Mesothelial cell of epicardium (in vitro differentiated cells): ENCODE data around the gene NOC4L. TPM values are rescaled to one million over a fixed set of nuclear protein-coding genes. Genes with fewer than 3 reads are reported as not detected.

Experiments used
- DNase-seq, 2 experiments: peaks; one replicate each; pipeline ENCODE4 v3.0.0; 2021; ENCODE audit warnings: low spot score in 2 of 2; ENCODE audit not compliant: unreplicated experiment in 2 of 2
- H3K27ac Mint-ChIP-seq: 2 replicates; pipeline ENCODE4 v1.8.0; 2021; ENCODE audit warnings: mixed read lengths
- H3K27me3 Mint-ChIP-seq: 2 replicates; pipeline ENCODE4 v1.8.0; 2021; ENCODE audit warnings: low read depth, mixed read lengths
- H3K36me3 Mint-ChIP-seq: 2 replicates; pipeline ENCODE4 v1.8.0; 2021; ENCODE audit warnings: mixed read lengths
- H3K4me1 Mint-ChIP-seq: 2 replicates; pipeline ENCODE4 v1.8.0; 2021; ENCODE audit warnings: mixed read lengths
- H3K4me3 Mint-ChIP-seq: 2 replicates; pipeline ENCODE4 v1.8.0; 2021; ENCODE audit warnings: mild to moderate bottlenecking, moderate library complexity, mixed read lengths
- H3K9me3 Mint-ChIP-seq: 2 replicates; pipeline ENCODE4 v1.8.0; 2021; ENCODE audit warnings: mixed read lengths
- CTCF ChIP-seq: fragments of 200-600 bp; sonication (generic); IDR thresholded peaks from one replicate; pipeline ENCODE4 v1.5.0; 2021; ENCODE audit warnings: antibody characterized with exemption; ENCODE audit not compliant: unreplicated experiment
- total RNA-seq: library from RNA; stranded (reverse); gene quantifications from 3 replicates; pipeline ENCODE4 v1.2.1, GENCODE V29; 2021

The NOC4L gene
- total RNA-seq, 1 donor from 2014 or later: 25.1 TPM

- Mint-ChIP-seq H3K27me3 (peaks cover 86% of the 10 kb centered on the region), H3K4me3 (peak overlapping the region; percentile 31), H3K27ac (no peak overlapping the region), H3K36me3 (no peaks in the 10 kb centered on the region), H3K9me3 (no peaks in the 10 kb centered on the region), H3K4me1 (peaks cover 8% of the 10 kb centered on the region)
- DNase-seq: no peak
- no peak for TF ChIP-seq CTCF
These were observed 43.6 kb downstream of the NOC4L start for GRCh38 chr12:132187646-132188450.

- H3K4me1 Mint-ChIP-seq: peaks cover 8% of the 10 kb centered on the region
- DNase-seq: no peak
- peak overlapping the region; percentile 17 for H3K4me3 Mint-ChIP-seq
- H3K27ac Mint-ChIP-seq: no peak overlapping the region
- H3K27me3 Mint-ChIP-seq: peaks cover 85% of the 10 kb centered on the region
- no peak for TF ChIP-seq CTCF
- peaks cover 2% of the 10 kb centered on the region for H3K9me3 Mint-ChIP-seq
- H3K36me3 Mint-ChIP-seq: peaks cover 2% of the 10 kb centered on the region
These were observed 44.2 kb downstream of the NOC4L start for GRCh38 chr12:132188451-132188901.

- peaks cover 8% of the 10 kb centered on the region for H3K4me1 Mint-ChIP-seq
- peaks cover 4% of the 10 kb centered on the region for H3K9me3 Mint-ChIP-seq
- H3K27ac Mint-ChIP-seq: no peak overlapping the region
- peaks cover 3% of the 10 kb centered on the region for H3K36me3 Mint-ChIP-seq
- DNase-seq: no peak
- H3K27me3 Mint-ChIP-seq: peaks cover 86% of the 10 kb centered on the region
- TF ChIP-seq CTCF: no peak
- H3K4me3 Mint-ChIP-seq: peak overlapping the region; percentile 68
These were observed 44.7 kb downstream of the NOC4L start for GRCh38 chr12:132188916-132189325.

- Mint-ChIP-seq H3K4me3 (peak overlapping the region; percentile 68), H3K27me3 (peaks cover 86% of the 10 kb centered on the region), H3K27ac (peak overlapping the region; percentile 69), H3K4me1 (peaks cover 8% of the 10 kb centered on the region), H3K36me3 (peaks cover 3% of the 10 kb centered on the region), H3K9me3 (peaks cover 9% of the 10 kb centered on the region)
- no peak for TF ChIP-seq CTCF
- peak; percentile 66 to 81 for DNase-seq
These were observed 45.2 kb downstream of the NOC4L start for GRCh38 chr12:132189378-132190011.

- H3K4me3 Mint-ChIP-seq: peak overlapping the region; percentile 68
- H3K4me1 Mint-ChIP-seq: peaks cover 8% of the 10 kb centered on the region
- H3K36me3 Mint-ChIP-seq: peaks cover 3% of the 10 kb centered on the region
- no peak for TF ChIP-seq CTCF
- peak in 1 of 2 experiments; percentile 48 for DNase-seq
- H3K9me3 Mint-ChIP-seq: peaks cover 9% of the 10 kb centered on the region
- H3K27ac Mint-ChIP-seq: no peak overlapping the region
- H3K27me3 Mint-ChIP-seq: peaks cover 85% of the 10 kb centered on the region
These were observed 45.9 kb downstream of the NOC4L start for GRCh38 chr12:132190012-132190755.
